ENCODE measurements around the gene ATP6V1A. TPM values are rescaled to one million over a fixed set of nuclear protein-coding genes. Genes with fewer than 3 reads are reported as not detected.

The ATP6V1A gene
- total and polyA plus RNA-seq, 2 of the 13 experiments (the other 11 are each of a cell fraction or from before 2014, with no cell fraction given): 23.4 to 95.1 TPM

DNA sequence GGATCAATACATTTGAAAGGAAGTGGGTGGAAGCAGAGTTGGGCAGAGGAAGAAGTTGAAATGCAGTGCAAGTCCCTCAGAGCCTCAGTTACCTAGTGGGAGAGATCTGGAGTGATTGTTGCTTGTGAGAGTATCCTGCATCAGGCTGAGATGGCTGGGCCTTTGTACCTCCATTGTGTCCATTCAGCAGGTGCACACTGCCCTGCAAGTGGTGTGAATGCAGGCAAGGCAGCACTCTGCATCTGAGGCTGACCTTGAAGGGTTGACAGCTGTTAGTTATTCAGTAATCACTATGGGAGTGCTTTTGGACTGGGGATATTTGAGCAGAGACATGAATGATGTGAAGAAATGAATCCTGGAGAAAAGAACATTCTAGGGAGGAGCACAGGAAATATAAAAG lies 25.2 kb downstream of the ATP6V1A start (continued):
- TF ChIP-seq, protein P1, sequence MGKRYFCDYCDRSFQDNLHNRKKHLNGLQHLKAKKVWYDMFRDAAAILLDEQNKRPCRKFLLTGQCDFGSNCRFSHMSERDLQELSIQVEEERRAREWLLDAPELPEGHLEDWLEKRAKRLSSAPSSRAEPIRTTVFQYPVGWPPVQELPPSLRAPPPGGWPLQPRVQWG (CRISPR knock-in tag; IDR thresholded peaks at IDR 0.05; ENCODE audit: borderline replicate concordance, low read depth): no peak
- TF ChIP-seq, protein P2, sequence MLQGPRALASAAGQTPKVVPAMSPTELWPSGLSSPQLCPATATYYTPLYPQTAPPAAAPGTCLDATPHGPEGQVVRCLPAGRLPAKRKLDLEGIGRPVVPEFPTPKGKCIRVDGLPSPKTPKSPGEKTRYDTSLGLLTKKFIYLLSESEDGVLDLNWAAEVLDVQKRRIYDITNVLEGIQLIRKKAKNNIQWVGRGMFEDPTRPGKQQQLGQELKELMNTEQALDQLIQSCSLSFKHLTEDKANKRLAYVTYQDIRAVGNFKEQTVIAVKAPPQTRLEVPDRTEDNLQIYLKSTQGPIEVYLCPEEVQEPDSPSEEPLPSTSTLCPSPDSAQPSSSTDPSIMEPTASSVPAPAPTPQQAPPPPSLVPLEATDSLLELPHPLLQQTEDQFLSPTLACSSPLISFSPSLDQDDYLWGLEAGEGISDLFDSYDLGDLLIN (CRISPR knock-in tag; IDR thresholded peaks at IDR 0.05; ENCODE audit: borderline replicate concordance): no peak
- TF ChIP-seq ZSCAN20 (CRISPR knock-in tag; IDR thresholded peaks at IDR 0.05; ENCODE audit: borderline replicate concordance): no peak
- TF ChIP-seq SRSF1 (optimal IDR thresholded peaks at IDR 0.05; ENCODE audit: low read depth, low read length): no peak
- TF ChIP-seq RXRB (CRISPR knock-in tag; IDR thresholded peaks at IDR 0.05; ENCODE audit: borderline replicate concordance): no peak
- TF ChIP-seq ZNF570 (CRISPR knock-in tag; IDR thresholded peaks at IDR 0.05; ENCODE audit: borderline replicate concordance): no peak
- TF ChIP-seq ZNF629 (CRISPR knock-in tag; conservative IDR thresholded peaks at IDR 0.05): peak; percentile 68
- TF ChIP-seq NCOA5 (CRISPR knock-in tag; IDR thresholded peaks at IDR 0.05): no peak
- TF ChIP-seq, protein P3, sequence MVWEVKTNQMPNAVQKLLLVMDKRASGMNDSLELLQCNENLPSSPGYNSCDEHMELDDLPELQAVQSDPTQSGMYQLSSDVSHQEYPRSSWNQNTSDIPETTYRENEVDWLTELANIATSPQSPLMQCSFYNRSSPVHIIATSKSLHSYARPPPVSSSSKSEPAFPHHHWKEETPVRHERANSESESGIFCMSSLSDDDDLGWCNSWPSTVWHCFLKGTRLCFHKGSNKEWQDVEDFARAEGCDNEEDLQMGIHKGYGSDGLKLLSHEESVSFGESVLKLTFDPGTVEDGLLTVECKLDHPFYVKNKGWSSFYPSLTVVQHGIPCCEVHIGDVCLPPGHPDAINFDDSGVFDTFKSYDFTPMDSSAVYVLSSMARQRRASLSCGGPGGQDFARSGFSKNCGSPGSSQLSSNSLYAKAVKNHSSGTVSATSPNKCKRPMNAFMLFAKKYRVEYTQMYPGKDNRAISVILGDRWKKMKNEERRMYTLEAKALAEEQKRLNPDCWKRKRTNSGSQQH (CRISPR knock-in tag; IDR thresholded peaks at IDR 0.05; ENCODE audit: low read depth): no peak
- 0 out of 2 replicates have a peak, but pooled peaks have one; percentile 36 for TF ChIP-seq REPIN1 (CRISPR knock-in tag; IDR thresholded peaks at IDR 0.05; ENCODE audit: borderline replicate concordance, low read depth)
- TF ChIP-seq, protein P4, sequence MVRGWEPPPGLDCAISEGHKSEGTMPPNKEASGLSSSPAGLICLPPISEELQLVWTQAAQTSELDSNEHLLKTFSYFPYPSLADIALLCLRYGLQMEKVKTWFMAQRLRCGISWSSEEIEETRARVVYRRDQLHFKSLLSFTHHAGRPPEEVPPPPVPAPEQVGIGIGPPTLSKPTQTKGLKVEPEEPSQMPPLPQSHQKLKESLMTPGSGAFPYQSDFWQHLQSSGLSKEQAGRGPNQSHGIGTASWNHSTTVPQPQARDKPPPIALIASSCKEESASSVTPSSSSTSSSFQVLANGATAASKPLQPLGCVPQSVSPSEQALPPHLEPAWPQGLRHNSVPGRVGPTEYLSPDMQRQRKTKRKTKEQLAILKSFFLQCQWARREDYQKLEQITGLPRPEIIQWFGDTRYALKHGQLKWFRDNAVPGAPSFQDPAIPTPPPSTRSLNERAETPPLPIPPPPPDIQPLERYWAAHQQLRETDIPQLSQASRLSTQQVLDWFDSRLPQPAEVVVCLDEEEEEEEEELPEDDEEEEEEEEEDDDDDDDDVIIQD (CRISPR knock-in tag; IDR thresholded peaks at IDR 0.05; ENCODE audit: low read depth): no peak
- TF ChIP-seq, protein P5, sequence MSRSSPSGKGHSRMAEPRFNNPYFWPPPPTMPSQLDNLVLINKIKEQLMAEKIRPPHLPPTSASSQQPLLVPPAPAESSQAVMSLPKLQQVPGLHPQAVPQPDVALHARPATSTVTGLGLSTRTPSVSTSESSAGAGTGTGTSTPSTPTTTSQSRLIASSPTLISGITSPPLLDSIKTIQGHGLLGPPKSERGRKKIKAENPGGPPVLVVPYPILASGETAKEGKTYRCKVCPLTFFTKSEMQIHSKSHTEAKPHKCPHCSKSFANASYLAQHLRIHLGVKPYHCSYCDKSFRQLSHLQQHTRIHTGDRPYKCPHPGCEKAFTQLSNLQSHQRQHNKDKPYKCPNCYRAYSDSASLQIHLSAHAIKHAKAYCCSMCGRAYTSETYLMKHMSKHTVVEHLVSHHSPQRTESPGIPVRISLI (CRISPR knock-in tag; IDR thresholded peaks at IDR 0.05; ENCODE audit: borderline replicate concordance): no peak
- TF ChIP-seq, protein P6, sequence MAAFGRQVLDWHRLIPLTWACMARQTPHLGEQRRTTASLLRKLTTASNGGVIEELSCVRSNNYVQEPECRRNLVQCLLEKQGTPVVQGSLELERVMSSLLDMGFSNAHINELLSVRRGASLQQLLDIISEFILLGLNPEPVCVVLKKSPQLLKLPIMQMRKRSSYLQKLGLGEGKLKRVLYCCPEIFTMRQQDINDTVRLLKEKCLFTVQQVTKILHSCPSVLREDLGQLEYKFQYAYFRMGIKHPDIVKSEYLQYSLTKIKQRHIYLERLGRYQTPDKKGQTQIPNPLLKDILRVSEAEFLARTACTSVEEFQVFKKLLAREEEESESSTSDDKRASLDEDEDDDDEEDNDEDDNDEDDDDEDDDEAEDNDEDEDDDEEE (CRISPR knock-in tag; IDR thresholded peaks at IDR 0.05): no peak
- no peak for TF ChIP-seq NCOA1 (CRISPR knock-in tag; IDR thresholded peaks at IDR 0.05)
- TF ChIP-seq ZFP37 (CRISPR knock-in tag; IDR thresholded peaks at IDR 0.05; ENCODE audit: borderline replicate concordance): no peak
- TF ChIP-seq, protein P7, sequence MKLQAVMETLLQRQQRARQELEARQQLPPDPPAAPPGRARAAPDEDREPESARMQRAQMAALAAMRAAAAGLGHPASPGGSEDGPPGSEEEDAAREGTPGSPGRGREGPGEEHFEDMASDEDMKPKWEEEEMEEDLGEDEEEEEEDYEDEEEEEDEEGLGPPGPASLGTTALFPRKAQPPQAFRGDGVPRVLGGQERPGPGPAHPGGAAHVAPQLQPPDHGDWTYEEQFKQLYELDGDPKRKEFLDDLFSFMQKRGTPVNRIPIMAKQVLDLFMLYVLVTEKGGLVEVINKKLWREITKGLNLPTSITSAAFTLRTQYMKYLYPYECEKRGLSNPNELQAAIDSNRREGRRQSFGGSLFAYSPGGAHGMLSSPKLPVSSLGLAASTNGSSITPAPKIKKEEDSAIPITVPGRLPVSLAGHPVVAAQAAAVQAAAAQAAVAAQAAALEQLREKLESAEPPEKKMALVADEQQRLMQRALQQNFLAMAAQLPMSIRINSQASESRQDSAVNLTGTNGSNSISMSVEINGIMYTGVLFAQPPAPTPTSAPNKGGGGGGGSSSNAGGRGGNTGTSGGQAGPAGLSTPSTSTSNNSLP (IDR thresholded peaks at IDR 0.05; ENCODE audit: low read depth, low read length): no peak
- no peak for TF ChIP-seq TBX3 (IDR thresholded peaks at IDR 0.05; ENCODE audit: borderline replicate concordance)
- TF ChIP-seq CBX2 (IDR thresholded peaks at IDR 0.05; ENCODE audit: low read depth, low read length): no peak
- no peak for TF ChIP-seq CBX2 (CRISPR knock-in tag; IDR thresholded peaks at IDR 0.05; ENCODE audit: low read depth)
- no peak for TF ChIP-seq ZKSCAN8 (CRISPR knock-in tag; IDR thresholded peaks at IDR 0.05; ENCODE audit: borderline replicate concordance)
- no peak for TF ChIP-seq ATF7-NPFF (CRISPR knock-in tag; IDR thresholded peaks at IDR 0.05; ENCODE audit: low read depth)
- TF ChIP-seq, protein P8, sequence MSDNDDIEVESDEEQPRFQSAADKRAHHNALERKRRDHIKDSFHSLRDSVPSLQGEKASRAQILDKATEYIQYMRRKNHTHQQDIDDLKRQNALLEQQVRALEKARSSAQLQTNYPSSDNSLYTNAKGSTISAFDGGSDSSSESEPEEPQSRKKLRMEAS (IDR thresholded peaks at IDR 0.05): 0 out of 2 replicates have a peak, but pooled peaks have one; percentile 14
